ENCODE data around the gene GLE1.

Gene GLE1

DNA sequence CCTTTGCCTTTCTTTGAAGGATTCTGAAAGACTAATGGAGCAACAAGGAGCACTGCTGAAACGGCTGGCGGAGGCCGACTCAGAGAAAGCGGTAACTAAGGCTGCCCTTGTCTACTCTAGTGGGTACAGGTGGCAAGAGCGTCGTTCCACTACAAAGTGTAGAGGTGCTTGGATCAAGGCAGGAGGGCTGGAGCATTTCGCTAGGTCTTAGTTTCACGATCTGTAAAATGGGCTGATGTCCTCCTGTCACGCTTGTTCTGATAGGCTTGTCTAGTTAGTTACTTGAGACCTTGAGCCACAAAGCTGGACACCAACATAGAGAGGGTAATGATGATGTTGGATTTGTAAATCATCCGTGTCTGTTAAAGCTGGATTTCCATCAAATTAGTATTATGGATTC, 23.0 kb upstream of the GLE1 start:
- Histone ChIP-seq H3K27me3 (no peaks in the 10 kb centered on the region), H3K36me3 (peaks cover 43% of the 10 kb centered on the region), H3K4me3 (ENCODE audit: low read depth, low read length) (no peak overlapping the region), H3K9me3 (no peaks in the 10 kb centered on the region), H3K4me1 (no peaks in the 10 kb centered on the region)
- DNase-seq, result no peak
- TF ChIP-seq, protein P1, sequence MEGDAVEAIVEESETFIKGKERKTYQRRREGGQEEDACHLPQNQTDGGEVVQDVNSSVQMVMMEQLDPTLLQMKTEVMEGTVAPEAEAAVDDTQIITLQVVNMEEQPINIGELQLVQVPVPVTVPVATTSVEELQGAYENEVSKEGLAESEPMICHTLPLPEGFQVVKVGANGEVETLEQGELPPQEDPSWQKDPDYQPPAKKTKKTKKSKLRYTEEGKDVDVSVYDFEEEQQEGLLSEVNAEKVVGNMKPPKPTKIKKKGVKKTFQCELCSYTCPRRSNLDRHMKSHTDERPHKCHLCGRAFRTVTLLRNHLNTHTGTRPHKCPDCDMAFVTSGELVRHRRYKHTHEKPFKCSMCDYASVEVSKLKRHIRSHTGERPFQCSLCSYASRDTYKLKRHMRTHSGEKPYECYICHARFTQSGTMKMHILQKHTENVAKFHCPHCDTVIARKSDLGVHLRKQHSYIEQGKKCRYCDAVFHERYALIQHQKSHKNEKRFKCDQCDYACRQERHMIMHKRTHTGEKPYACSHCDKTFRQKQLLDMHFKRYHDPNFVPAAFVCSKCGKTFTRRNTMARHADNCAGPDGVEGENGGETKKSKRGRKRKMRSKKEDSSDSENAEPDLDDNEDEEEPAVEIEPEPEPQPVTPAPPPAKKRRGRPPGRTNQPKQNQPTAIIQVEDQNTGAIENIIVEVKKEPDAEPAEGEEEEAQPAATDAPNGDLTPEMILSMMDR (IDR thresholded peaks at IDR 0.05; ENCODE audit: low read depth, low read length), result no peak

GRCh38 chr9:128482186-128482585, 22.3 kb upstream of the GLE1 start:
- Histone ChIP-seq H3K4me1 (no peaks in the 10 kb centered on the region), H3K9me3 (no peaks in the 10 kb centered on the region), H3K27me3 (no peaks in the 10 kb centered on the region), H3K4me3 (ENCODE audit: low read depth, low read length) (no peak overlapping the region), H3K36me3 (peaks cover 49% of the 10 kb centered on the region)
- DNase-seq, result no peak
- TF ChIP-seq, protein P1 (IDR thresholded peaks at IDR 0.05; ENCODE audit: low read depth, low read length), result no peak

GRCh38 chr9:128484686-128485413, 19.7 kb upstream of the GLE1 start:
- no peak overlapping the region for H3K4me3 ChIP-seq (ENCODE audit: low read depth, low read length)
- H3K36me3 ChIP-seq, result peaks cover 44% of the 10 kb centered on the region
- no peak for DNase-seq
- no peaks in the 10 kb centered on the region for H3K4me1 ChIP-seq
- no peaks in the 10 kb centered on the region for H3K27me3 ChIP-seq
- no peaks in the 10 kb centered on the region for H3K9me3 ChIP-seq
- TF ChIP-seq, protein P1 (IDR thresholded peaks at IDR 0.05; ENCODE audit: low read depth, low read length), result no peak

DNA sequence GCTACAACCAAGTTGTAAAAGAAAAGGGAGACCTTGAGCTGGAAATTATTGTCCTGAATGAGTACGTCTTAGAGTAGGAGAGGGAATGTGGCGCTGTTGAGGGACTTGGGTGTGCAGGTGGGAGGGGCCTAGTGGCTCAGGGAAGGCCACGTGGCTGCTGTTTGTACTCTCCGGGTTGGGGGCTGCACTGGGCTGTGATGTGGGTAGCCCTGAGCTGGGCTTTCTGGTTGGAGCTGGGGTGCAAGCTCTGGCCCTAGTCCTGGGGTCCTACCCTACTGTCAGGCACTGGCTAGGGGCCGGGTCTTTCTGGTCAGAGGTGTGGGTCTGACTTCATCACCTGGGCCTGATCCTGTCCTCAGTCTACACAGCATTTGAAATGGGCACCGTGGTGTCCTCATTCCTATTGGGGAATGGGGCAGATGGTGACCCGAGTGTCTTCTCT, 19.1 kb upstream of the GLE1 start:
- TF ChIP-seq, protein P1 (IDR thresholded peaks at IDR 0.05; ENCODE audit: low read depth, low read length), result no peak
- no peak for DNase-seq
- no peaks in the 10 kb centered on the region for H3K27me3 ChIP-seq
- no peaks in the 10 kb centered on the region for H3K4me1 ChIP-seq
- H3K36me3 ChIP-seq, result peaks cover 44% of the 10 kb centered on the region
- H3K4me3 ChIP-seq (ENCODE audit: low read depth, low read length), result no peak overlapping the region
- H3K9me3 ChIP-seq, result no peaks in the 10 kb centered on the region

GRCh38 chr9:128486201-128486600, 18.3 kb upstream of the GLE1 start:
- Histone ChIP-seq H3K4me1 (no peaks in the 10 kb centered on the region), H3K9me3 (no peaks in the 10 kb centered on the region), H3K36me3 (peaks cover 44% of the 10 kb centered on the region), H3K27me3 (no peaks in the 10 kb centered on the region), H3K4me3 (ENCODE audit: low read depth, low read length) (no peak overlapping the region)
- no peak for DNase-seq
- TF ChIP-seq, protein P1 (IDR thresholded peaks at IDR 0.05; ENCODE audit: low read depth, low read length), result no peak

GRCh38 chr9:128493424-128493823, 11.1 kb upstream of the GLE1 start:
- H3K4me1 ChIP-seq, result peaks cover 20% of the 10 kb centered on the region
- H3K27me3 ChIP-seq, result no peaks in the 10 kb centered on the region
- TF ChIP-seq, protein P1 (IDR thresholded peaks at IDR 0.05; ENCODE audit: low read depth, low read length), result no peak
- H3K9me3 ChIP-seq, result no peaks in the 10 kb centered on the region
- DNase-seq, result no peak
- H3K4me3 ChIP-seq (ENCODE audit: low read depth, low read length), result no peak overlapping the region
- H3K36me3 ChIP-seq, result peaks cover 26% of the 10 kb centered on the region
